Spleen (tissue), 7 donors: ENCODE data around the gene CTAGE8.
"Not testable (repeated sequence)": the region's sequence is repeated elsewhere in the genome, so short reads cannot be mapped to it uniquely, and the experiment has no call there.

ENCODE experiments used
- POLR2A ChIP-seq, 3 donors: fragments of 450-650 bp; IDR thresholded peaks; one replicate each; pipeline ENCODE4 v1.5.1; 2017; ENCODE audit warnings: antibody characterized with exemption in 3 of 3, mild to moderate bottlenecking in 1 of 3
- TF ChIP-seq, protein P1 (sequence below), 11 experiments: fragments of 200-600 bp in 7 of 11; fragments of 450-650 bp in 4 of 11; sonication (generic) in 4 of 11; IDR thresholded peaks in 8 of 11; conservative IDR thresholded peaks in 3 of 11; 1 replicate in 7 of 11; 2 replicates in 4 of 11; pipeline versions ENCODE4 v1.4.0 to v1.8.0; 2016 to 2021; ENCODE audit warnings: antibody characterized with exemption in 11 of 11, inconsistent platforms in 4 of 11, mild to moderate bottlenecking in 1 of 11
- donor health status: DM: no; HTN: no; CAD: no; lungs with moderate emphysema.
- donor health status: DM: no; HTN: no; CAD: no.
- donor health status: DM: no; HTN: no; CAD: no.

DNA sequence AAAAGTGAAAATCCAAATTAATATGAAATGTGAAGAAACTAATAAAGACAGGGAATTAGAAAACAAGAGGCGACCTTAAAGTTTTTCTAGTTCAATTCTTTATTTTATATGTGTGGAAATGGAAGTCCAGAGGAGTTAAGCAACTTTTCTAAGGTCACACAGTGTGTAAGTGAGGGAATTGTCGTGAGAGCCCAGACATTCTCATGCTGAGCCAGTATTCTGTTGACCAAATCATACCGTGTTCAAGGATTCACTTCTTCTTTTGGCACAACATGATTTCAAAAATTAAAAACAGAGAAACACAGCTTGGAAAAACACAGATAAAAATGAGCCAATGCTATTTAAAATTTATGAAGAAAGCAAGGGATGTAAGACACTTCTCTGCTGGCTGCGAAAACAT lies 42.2 kb downstream of the CTAGE8 start:
- TF ChIP-seq, protein P1, sequence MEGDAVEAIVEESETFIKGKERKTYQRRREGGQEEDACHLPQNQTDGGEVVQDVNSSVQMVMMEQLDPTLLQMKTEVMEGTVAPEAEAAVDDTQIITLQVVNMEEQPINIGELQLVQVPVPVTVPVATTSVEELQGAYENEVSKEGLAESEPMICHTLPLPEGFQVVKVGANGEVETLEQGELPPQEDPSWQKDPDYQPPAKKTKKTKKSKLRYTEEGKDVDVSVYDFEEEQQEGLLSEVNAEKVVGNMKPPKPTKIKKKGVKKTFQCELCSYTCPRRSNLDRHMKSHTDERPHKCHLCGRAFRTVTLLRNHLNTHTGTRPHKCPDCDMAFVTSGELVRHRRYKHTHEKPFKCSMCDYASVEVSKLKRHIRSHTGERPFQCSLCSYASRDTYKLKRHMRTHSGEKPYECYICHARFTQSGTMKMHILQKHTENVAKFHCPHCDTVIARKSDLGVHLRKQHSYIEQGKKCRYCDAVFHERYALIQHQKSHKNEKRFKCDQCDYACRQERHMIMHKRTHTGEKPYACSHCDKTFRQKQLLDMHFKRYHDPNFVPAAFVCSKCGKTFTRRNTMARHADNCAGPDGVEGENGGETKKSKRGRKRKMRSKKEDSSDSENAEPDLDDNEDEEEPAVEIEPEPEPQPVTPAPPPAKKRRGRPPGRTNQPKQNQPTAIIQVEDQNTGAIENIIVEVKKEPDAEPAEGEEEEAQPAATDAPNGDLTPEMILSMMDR (IDR thresholded peaks at IDR 0.05 in 8 of 11, conservative IDR thresholded peaks at IDR 0.05 in 3 of 11): not testable (repeated sequence)
- not testable (repeated sequence) for TF ChIP-seq POLR2A (IDR thresholded peaks at IDR 0.05)
